ENCODE results near the gene DTD2.
"Not testable (repeated sequence)": the region's sequence is repeated elsewhere in the genome, so short reads cannot be mapped to it uniquely, and the experiment has no call there.

The DTD2 gene

GRCh38 chr14:31440280-31440679 is 17.0 kb downstream of the DTD2 start:
- H3K9ac ChIP-seq (ENCODE audit: low read length), result no peak overlapping the region
- no peaks in the 10 kb centered on the region for H3F3A ChIP-seq (ENCODE audit: insufficient read depth, low read length)
- H3K27ac ChIP-seq (ENCODE audit: low read length), result no peak overlapping the region

GRCh38 chr14:31439561-31439960 is 17.7 kb downstream of the DTD2 start:
- TF ChIP-seq EZH2 (optimal IDR thresholded peaks at IDR 0.05; ENCODE audit: low read depth, low read length), result no peak
- no peak for TF ChIP-seq CTCF (IDR thresholded peaks at IDR 0.05; ENCODE audit: low read length)
- no peak for TF ChIP-seq EZH2phosphoT487 (IDR thresholded peaks at IDR 0.05; ENCODE audit: low read length)
- Histone ChIP-seq H3K4me1 (ENCODE audit: low read length) (0 out of 2 replicates have a peak, but pooled peaks cover 4% of the 10 kb centered on the region), H3K9me3 (replicated peaks; ENCODE audit: insufficient read depth, low read length) (no peaks in the 10 kb centered on the region), H3F3A (ENCODE audit: insufficient read depth, low read length) (no peaks in the 10 kb centered on the region), H3K9me2 (replicated peaks; ENCODE audit: insufficient read depth, low read length) (no peaks in the 10 kb centered on the region), H3K27ac (ENCODE audit: low read length) (no peak overlapping the region), H4K20me1 (ENCODE audit: insufficient read depth, low read length) (no peaks in the 10 kb centered on the region), H3K36me3 (replicated peaks; ENCODE audit: insufficient read depth, low read length) (no peaks in the 10 kb centered on the region), H3K27me3 (replicated peaks; ENCODE audit: insufficient read depth, low read length) (no peaks in the 10 kb centered on the region), H2AFZ (ENCODE audit: low read length) (no peak overlapping the region), H3K9ac (ENCODE audit: low read length) (no peak overlapping the region), H3K4me2 (ENCODE audit: low read depth, low read length) (no peak overlapping the region), H3K4me3 (ENCODE audit: low read length) (no peak overlapping the region), H3K79me2 (ENCODE audit: low read length) (no peaks in the 10 kb centered on the region)
- DNase-seq, result no peak

More at GRCh38 chr14:31440280-31440679, 17.0 kb downstream of the DTD2 start:
- Histone ChIP-seq H3K4me1 (ENCODE audit: low read length) (0 out of 2 replicates have a peak, but pooled peaks cover 4% of the 10 kb centered on the region), H4K20me1 (ENCODE audit: insufficient read depth, low read length) (no peaks in the 10 kb centered on the region), H3K27me3 (replicated peaks; ENCODE audit: insufficient read depth, low read length) (no peaks in the 10 kb centered on the region), H2AFZ (ENCODE audit: low read length) (no peak overlapping the region), H3K79me2 (ENCODE audit: low read length) (no peaks in the 10 kb centered on the region), H3K9me2 (replicated peaks; ENCODE audit: insufficient read depth, low read length) (no peaks in the 10 kb centered on the region), H3K4me3 (ENCODE audit: low read length) (no peak overlapping the region), H3K9me3 (replicated peaks; ENCODE audit: insufficient read depth, low read length) (no peaks in the 10 kb centered on the region), H3K4me2 (ENCODE audit: low read depth, low read length) (no peak overlapping the region), H3K36me3 (replicated peaks; ENCODE audit: insufficient read depth, low read length) (no peaks in the 10 kb centered on the region)
- DNase-seq, result no peak
- TF ChIP-seq EZH2phosphoT487 (IDR thresholded peaks at IDR 0.05; ENCODE audit: low read length) (no peak), CTCF (IDR thresholded peaks at IDR 0.05; ENCODE audit: low read length) (no peak), EZH2 (optimal IDR thresholded peaks at IDR 0.05; ENCODE audit: low read depth, low read length) (no peak)

- H3K36me3 ChIP-seq (replicated peaks; ENCODE audit: insufficient read depth, low read length); H3K9me2 ChIP-seq (replicated peaks; ENCODE audit: insufficient read depth, low read length); H3K9ac ChIP-seq (ENCODE audit: low read length); H4K20me1 ChIP-seq (ENCODE audit: insufficient read depth, low read length); H3K9me3 ChIP-seq (replicated peaks; ENCODE audit: insufficient read depth, low read length); H3K4me3 ChIP-seq (ENCODE audit: low read length); H3F3A ChIP-seq (ENCODE audit: insufficient read depth, low read length); H3K27ac ChIP-seq (ENCODE audit: low read length); H2AFZ ChIP-seq (ENCODE audit: low read length); H3K27me3 ChIP-seq (replicated peaks; ENCODE audit: insufficient read depth, low read length); H3K4me1 ChIP-seq (ENCODE audit: low read length); H3K79me2 ChIP-seq (ENCODE audit: low read length); DNase-seq; H3K4me2 ChIP-seq (ENCODE audit: low read depth, low read length): not testable (repeated sequence)
Measured at GRCh38 chr14:31437045-31437691, 20.1 kb downstream of the DTD2 start.

GRCh38 chr14:31435276-31435675 is 22.0 kb downstream of the DTD2 start:
- DNase-seq, result no peak
- no peak overlapping the region for H3K27ac ChIP-seq (ENCODE audit: low read length)
- H4K20me1 ChIP-seq (ENCODE audit: insufficient read depth, low read length), result no peaks in the 10 kb centered on the region
- H3K79me2 ChIP-seq (ENCODE audit: low read length), result no peaks in the 10 kb centered on the region
- H3K4me2 ChIP-seq (ENCODE audit: low read depth, low read length), result no peak overlapping the region
- no peaks in the 10 kb centered on the region for H3K36me3 ChIP-seq (replicated peaks; ENCODE audit: insufficient read depth, low read length)
- no peaks in the 10 kb centered on the region for H3F3A ChIP-seq (ENCODE audit: insufficient read depth, low read length)
- no peak overlapping the region for H3K9ac ChIP-seq (ENCODE audit: low read length)
- H3K9me2 ChIP-seq (replicated peaks; ENCODE audit: insufficient read depth, low read length), result no peaks in the 10 kb centered on the region
- no peak overlapping the region for H3K4me3 ChIP-seq (ENCODE audit: low read length)
- 0 out of 2 replicates have a peak, but pooled peaks cover 4% of the 10 kb centered on the region for H3K4me1 ChIP-seq (ENCODE audit: low read length)
- no peak overlapping the region for H2AFZ ChIP-seq (ENCODE audit: low read length)
- TF ChIP-seq EZH2phosphoT487 (IDR thresholded peaks at IDR 0.05; ENCODE audit: low read length), result no peak
- TF ChIP-seq CTCF (IDR thresholded peaks at IDR 0.05; ENCODE audit: low read length), result no peak
- TF ChIP-seq EZH2 (optimal IDR thresholded peaks at IDR 0.05; ENCODE audit: low read depth, low read length), result no peak
- no peaks in the 10 kb centered on the region for H3K27me3 ChIP-seq (replicated peaks; ENCODE audit: insufficient read depth, low read length)
- no peaks in the 10 kb centered on the region for H3K9me3 ChIP-seq (replicated peaks; ENCODE audit: insufficient read depth, low read length)
